Ovary (tissue), 3 donors: Measurements from ENCODE around the gene CARMIL1.

Experiments used
- POLR2A ChIP-seq: fragments of 450-650 bp; IDR thresholded peaks from one replicate; pipeline ENCODE4 v1.6.1; 2017; ENCODE audit warnings: antibody characterized with exemption, mild to moderate bottlenecking, moderate library complexity
- TF ChIP-seq, protein P1 (sequence below), 3 donors: fragments of 450-650 bp in 2 of 3; fragments of 200-600 bp in 1 of 3; IDR thresholded peaks; one replicate each; pipeline versions ENCODE4 v1.5.1 to v1.8.0; 2016 to 2022; ENCODE audit warnings: antibody characterized with exemption in 3 of 3, mild to moderate bottlenecking in 1 of 3
- donor health status: DM: no; HTN: no; CAD: no.

DNA sequence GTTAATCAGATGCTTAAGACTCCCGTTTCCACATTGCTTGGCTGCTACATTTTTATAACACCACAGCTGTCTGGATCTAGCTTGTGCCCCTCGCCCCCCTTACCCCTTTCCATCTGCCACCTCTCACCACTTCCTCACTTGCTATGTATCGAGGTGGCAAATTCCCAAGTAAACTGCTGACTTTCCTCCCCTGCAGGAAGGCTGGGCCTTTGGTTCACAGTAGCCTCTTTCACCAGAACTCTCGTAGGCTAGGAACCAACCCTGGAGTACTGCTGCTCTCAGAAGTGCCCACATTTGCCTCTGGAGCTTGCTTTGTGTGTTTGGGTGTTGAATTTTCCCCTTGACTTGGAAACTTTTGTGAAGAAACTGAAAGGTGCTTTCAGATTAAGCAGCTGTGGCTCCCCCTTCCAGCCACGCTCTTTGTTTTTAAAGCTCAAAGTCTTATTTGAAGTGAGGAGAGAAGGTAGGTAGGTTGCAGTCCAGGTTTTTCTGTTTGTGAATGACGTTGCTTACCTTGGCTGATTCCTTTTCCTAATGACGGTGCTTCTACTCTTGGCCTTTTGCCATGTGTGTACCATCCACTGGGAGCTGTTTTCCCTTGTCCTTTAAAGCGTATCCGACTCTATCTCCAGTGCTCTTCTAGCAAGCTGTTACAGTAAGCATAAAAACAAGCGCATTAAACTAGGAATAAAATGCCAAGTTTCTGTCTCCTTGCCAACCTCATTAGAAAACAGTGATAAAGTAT lies 90.4 kb downstream of the CARMIL1 start:
- TF ChIP-seq, protein P1, sequence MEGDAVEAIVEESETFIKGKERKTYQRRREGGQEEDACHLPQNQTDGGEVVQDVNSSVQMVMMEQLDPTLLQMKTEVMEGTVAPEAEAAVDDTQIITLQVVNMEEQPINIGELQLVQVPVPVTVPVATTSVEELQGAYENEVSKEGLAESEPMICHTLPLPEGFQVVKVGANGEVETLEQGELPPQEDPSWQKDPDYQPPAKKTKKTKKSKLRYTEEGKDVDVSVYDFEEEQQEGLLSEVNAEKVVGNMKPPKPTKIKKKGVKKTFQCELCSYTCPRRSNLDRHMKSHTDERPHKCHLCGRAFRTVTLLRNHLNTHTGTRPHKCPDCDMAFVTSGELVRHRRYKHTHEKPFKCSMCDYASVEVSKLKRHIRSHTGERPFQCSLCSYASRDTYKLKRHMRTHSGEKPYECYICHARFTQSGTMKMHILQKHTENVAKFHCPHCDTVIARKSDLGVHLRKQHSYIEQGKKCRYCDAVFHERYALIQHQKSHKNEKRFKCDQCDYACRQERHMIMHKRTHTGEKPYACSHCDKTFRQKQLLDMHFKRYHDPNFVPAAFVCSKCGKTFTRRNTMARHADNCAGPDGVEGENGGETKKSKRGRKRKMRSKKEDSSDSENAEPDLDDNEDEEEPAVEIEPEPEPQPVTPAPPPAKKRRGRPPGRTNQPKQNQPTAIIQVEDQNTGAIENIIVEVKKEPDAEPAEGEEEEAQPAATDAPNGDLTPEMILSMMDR (IDR thresholded peaks at IDR 0.05): no peak
- no peak for TF ChIP-seq POLR2A
